Neural cell (in vitro differentiated cells): ENCODE data around the gene UGGT1. TPM values are rescaled to one million over a fixed set of nuclear protein-coding genes. Genes with fewer than 3 reads are reported as not detected.

Source experiments
- H2AFZ ChIP-seq: fragments of 200-600, 300-800 bp; sonication (generic), shearing (Covaris generic); 2 replicates; pipeline ENCODE4 v1.6.0; 2014; ENCODE audit warnings: low read depth, mild to moderate bottlenecking, antibody characterized with exemption, low read length, moderate library complexity
- H3F3A ChIP-seq: fragments of 200-600 bp; shearing (Covaris generic); 2 replicates; pipeline ENCODE4 v1.6.1; 2016; ENCODE audit warnings: mild to moderate bottlenecking, moderate library complexity, mixed read lengths, antibody characterized with exemption, low read length; ENCODE audit not compliant: insufficient read depth, poor library complexity, severe bottlenecking
- H3K27ac ChIP-seq: fragments of 200-600, 300-800 bp; sonication (generic), shearing (Covaris generic); 2 replicates; pipeline ENCODE4 v1.5.1; 2014; ENCODE audit warnings: mild to moderate bottlenecking, low read length, moderate library complexity
- H3K27me3 ChIP-seq: fragments of 300-800, 200-600 bp; sonication (generic), shearing (Covaris generic); 2 replicates; pipeline ENCODE4 v1.6.0; 2014; ENCODE audit warnings: mild to moderate bottlenecking, low read depth, low read length, moderate library complexity; ENCODE audit not compliant: insufficient read depth
- H3K36me3 ChIP-seq: fragments of 300-800, 200-600 bp; sonication (generic), shearing (Covaris generic); 2 replicates; pipeline ENCODE4 v1.5.1; 2014; ENCODE audit warnings: mild to moderate bottlenecking, antibody characterized with exemption, low read length, moderate library complexity; ENCODE audit not compliant: insufficient read depth
- H3K4me2 ChIP-seq: fragments of 300-800, 200-600 bp; sonication (generic), shearing (Covaris generic); 2 replicates; pipeline ENCODE4 v1.6.0; 2014; ENCODE audit warnings: mild to moderate bottlenecking, low read length
- H3K4me3 ChIP-seq: fragments of 300-800, 200-600 bp; sonication (generic), shearing (Covaris generic); 2 replicates; pipeline ENCODE4 v1.5.1; 2014; ENCODE audit warnings: mild to moderate bottlenecking, low read length, moderate library complexity
- H3K79me2 ChIP-seq: fragments of 200-600 bp; shearing (Covaris generic); replicated peaks from 2 replicates; pipeline ENCODE4 v1.6.0; 2014; ENCODE audit warnings: mild to moderate bottlenecking, low read length, moderate library complexity; ENCODE audit not compliant: insufficient read depth
- H3K9ac ChIP-seq: fragments of 300-800, 200-600 bp; sonication (generic), shearing (Covaris generic); 2 replicates; pipeline ENCODE4 v1.6.1; 2016; ENCODE audit warnings: mild to moderate bottlenecking, low read length, mixed read lengths
- H3K9me2 ChIP-seq: fragments of 200-600 bp; shearing (Covaris generic); 2 replicates; pipeline ENCODE4 v1.6.1; 2016; ENCODE audit warnings: mild to moderate bottlenecking, low read length, mixed read lengths; ENCODE audit not compliant: insufficient read depth
- H3K9me3 ChIP-seq: fragments of 200-600, 300-800 bp; sonication (generic), shearing (Covaris generic); 2 replicates; pipeline ENCODE4 v1.6.1; 2016; ENCODE audit warnings: mild to moderate bottlenecking, mixed run types, low read length, moderate library complexity, mixed read lengths
- H4K20me1 ChIP-seq: fragments of 200-600 bp; shearing (Covaris generic); 2 replicates; pipeline ENCODE4 v1.6.1; 2016; ENCODE audit warnings: mild to moderate bottlenecking, mixed run types; ENCODE audit not compliant: insufficient read depth
- EP300 ChIP-seq: fragments of 450-650 bp; conservative IDR thresholded peaks from 2 replicates; pipeline ENCODE4 v1.6.1; 2014; ENCODE audit warnings: antibody characterized with exemption, mild to moderate bottlenecking, moderate library complexity; ENCODE audit not compliant: poor library complexity, severe bottlenecking
- EZH2 ChIP-seq: fragments of 200-600, 300-800 bp; shearing (Covaris generic), sonication (generic); IDR thresholded peaks from 2 replicates; pipeline ENCODE4 v1.6.1; 2014; ENCODE audit warnings: antibody characterized with exemption, low read length, borderline replicate concordance, mild to moderate bottlenecking; ENCODE audit not compliant: insufficient read depth, poor library complexity, severe bottlenecking
- MXI1 ChIP-seq: fragments of 450-650 bp; conservative IDR thresholded peaks from 2 replicates; pipeline ENCODE4 v1.6.1; 2014; ENCODE audit warnings: antibody characterized with exemption, mild to moderate bottlenecking; ENCODE audit not compliant: poor library complexity, severe bottlenecking
- POLR2AphosphoS5 ChIP-seq: IDR thresholded peaks from 2 replicates; pipeline ENCODE4 v1.6.1; 2012
- RAD21 ChIP-seq: fragments of 450-650 bp; conservative IDR thresholded peaks from 2 replicates; pipeline ENCODE4 v1.6.1; 2014; ENCODE audit warnings: antibody characterized with exemption, mild to moderate bottlenecking, moderate library complexity
- SMC3 ChIP-seq: fragments of 450-650 bp; conservative IDR thresholded peaks from 2 replicates; pipeline ENCODE4 v1.6.1; 2014; ENCODE audit warnings: antibody characterized with exemption, mild to moderate bottlenecking, moderate library complexity; ENCODE audit not compliant: poor library complexity
- TAF1 ChIP-seq: IDR thresholded peaks from 2 replicates; pipeline ENCODE4 v1.6.1; 2012; ENCODE audit warnings: low read depth
- polyA plus RNA-seq: library from polyadenylated mRNA; depleted of rRNA; stranded (reverse); fragments of >200 nt; gene quantifications from 2 replicates; pipeline ENCODE4 v1.2.3, GENCODE V29; 2014
- TF ChIP-seq, protein P1 (sequence below): fragments of 450-650 bp; IDR thresholded peaks from 2 replicates; pipeline ENCODE4 v1.5.1; 2014; ENCODE audit warnings: antibody characterized with exemption, mild to moderate bottlenecking, moderate library complexity; ENCODE audit not compliant: poor library complexity, severe bottlenecking
- TF ChIP-seq, protein P2 (sequence below): IDR thresholded peaks from 2 replicates; pipeline ENCODE4 v1.6.1; 2012; ENCODE audit warnings: borderline replicate concordance

The UGGT1 gene
- polyA plus RNA-seq, 1 donor from 2014 or later = 26.3 TPM

DNA sequence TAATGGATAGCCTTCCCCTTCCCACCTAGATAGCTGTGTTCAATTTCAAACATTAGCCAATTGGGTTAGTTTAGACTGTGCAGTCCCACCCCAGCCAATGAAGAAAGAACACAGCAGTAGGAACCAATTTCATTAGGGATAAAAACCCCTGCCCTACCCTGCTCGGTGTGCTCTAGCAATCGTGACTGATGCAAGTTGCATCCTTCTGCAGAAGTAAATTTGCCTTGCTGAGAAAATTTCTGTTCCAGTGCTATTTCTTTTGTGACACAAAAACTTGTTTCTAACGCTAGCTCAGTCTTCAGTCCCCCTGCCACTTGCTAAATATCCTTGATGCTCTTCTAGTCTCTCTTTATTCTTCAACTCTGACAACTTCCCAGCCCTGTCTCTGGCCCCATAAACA, 48.0 kb upstream of the UGGT1 start:
- Histone ChIP-seq H3F3A (no peaks in the 10 kb centered on the region), H2AFZ (no peak overlapping the region), H3K4me2 (no peak overlapping the region), H3K9ac (no peak overlapping the region), H4K20me1 (no peaks in the 10 kb centered on the region), H3K27ac (no peak overlapping the region), H3K4me3 (no peak overlapping the region), H3K79me2 (no peaks in the 10 kb centered on the region), H3K9me2 (no peaks in the 10 kb centered on the region), H3K36me3 (no peaks in the 10 kb centered on the region), H3K9me3 (no peaks in the 10 kb centered on the region), H3K27me3 (no peaks in the 10 kb centered on the region)
- TF ChIP-seq EZH2 = no peak
- no peak for TF ChIP-seq MXI1
- TF ChIP-seq, protein P1, sequence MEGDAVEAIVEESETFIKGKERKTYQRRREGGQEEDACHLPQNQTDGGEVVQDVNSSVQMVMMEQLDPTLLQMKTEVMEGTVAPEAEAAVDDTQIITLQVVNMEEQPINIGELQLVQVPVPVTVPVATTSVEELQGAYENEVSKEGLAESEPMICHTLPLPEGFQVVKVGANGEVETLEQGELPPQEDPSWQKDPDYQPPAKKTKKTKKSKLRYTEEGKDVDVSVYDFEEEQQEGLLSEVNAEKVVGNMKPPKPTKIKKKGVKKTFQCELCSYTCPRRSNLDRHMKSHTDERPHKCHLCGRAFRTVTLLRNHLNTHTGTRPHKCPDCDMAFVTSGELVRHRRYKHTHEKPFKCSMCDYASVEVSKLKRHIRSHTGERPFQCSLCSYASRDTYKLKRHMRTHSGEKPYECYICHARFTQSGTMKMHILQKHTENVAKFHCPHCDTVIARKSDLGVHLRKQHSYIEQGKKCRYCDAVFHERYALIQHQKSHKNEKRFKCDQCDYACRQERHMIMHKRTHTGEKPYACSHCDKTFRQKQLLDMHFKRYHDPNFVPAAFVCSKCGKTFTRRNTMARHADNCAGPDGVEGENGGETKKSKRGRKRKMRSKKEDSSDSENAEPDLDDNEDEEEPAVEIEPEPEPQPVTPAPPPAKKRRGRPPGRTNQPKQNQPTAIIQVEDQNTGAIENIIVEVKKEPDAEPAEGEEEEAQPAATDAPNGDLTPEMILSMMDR = no peak
- TF ChIP-seq SMC3 = no peak
- no peak for TF ChIP-seq RAD21
- no peak for TF ChIP-seq EP300
- TF ChIP-seq POLR2AphosphoS5 = no peak
- TF ChIP-seq TAF1 = no peak
- TF ChIP-seq, protein P2, sequence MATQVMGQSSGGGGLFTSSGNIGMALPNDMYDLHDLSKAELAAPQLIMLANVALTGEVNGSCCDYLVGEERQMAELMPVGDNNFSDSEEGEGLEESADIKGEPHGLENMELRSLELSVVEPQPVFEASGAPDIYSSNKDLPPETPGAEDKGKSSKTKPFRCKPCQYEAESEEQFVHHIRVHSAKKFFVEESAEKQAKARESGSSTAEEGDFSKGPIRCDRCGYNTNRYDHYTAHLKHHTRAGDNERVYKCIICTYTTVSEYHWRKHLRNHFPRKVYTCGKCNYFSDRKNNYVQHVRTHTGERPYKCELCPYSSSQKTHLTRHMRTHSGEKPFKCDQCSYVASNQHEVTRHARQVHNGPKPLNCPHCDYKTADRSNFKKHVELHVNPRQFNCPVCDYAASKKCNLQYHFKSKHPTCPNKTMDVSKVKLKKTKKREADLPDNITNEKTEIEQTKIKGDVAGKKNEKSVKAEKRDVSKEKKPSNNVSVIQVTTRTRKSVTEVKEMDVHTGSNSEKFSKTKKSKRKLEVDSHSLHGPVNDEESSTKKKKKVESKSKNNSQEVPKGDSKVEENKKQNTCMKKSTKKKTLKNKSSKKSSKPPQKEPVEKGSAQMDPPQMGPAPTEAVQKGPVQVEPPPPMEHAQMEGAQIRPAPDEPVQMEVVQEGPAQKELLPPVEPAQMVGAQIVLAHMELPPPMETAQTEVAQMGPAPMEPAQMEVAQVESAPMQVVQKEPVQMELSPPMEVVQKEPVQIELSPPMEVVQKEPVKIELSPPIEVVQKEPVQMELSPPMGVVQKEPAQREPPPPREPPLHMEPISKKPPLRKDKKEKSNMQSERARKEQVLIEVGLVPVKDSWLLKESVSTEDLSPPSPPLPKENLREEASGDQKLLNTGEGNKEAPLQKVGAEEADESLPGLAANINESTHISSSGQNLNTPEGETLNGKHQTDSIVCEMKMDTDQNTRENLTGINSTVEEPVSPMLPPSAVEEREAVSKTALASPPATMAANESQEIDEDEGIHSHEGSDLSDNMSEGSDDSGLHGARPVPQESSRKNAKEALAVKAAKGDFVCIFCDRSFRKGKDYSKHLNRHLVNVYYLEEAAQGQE = no peak

DNA sequence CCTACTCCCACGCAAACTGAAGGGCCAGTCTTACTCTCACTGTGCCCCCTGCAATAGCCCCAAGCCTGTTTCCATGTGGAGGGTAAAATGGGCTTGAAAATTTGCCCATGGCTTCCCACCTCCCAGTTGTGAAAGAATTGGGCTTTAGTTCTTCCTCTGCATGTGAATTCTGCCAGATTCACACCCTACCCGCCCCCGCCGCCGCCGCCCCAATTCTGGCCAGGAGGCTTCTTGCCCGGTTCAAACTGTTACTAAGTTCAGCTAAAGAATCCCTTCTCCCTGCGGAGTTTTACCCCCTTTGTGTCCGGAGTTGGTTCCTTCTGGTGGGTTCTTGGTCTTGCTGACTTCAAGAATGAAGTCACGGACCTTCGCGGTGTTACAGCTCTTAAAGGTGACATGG, 37.7 kb upstream of the UGGT1 start:
- Histone ChIP-seq H3K4me3 (no peak overlapping the region), H3K4me2 (no peak overlapping the region), H2AFZ (no peak overlapping the region), H4K20me1 (no peaks in the 10 kb centered on the region), H3K9ac (no peak overlapping the region), H3K9me3 (no peaks in the 10 kb centered on the region), H3K79me2 (no peaks in the 10 kb centered on the region), H3K36me3 (no peaks in the 10 kb centered on the region), H3K27me3 (no peaks in the 10 kb centered on the region), H3F3A (no peaks in the 10 kb centered on the region), H3K9me2 (no peaks in the 10 kb centered on the region), H3K27ac (no peak overlapping the region)
- no peak for TF ChIP-seq RAD21
